Stimulated activated CD4-positive, alpha-beta T cell treated with anti-CD3 and anti-CD28 coated beads, Interleukin-4, amount 100 ng/mL, for 1 hour (primary cell): ENCODE measurements around the gene ATRIP.
A peak's percentile ranks its signal among the peaks of the same experiment; 100 is the strongest.

Experiments used
- DNase-seq: peaks from one replicate; pipeline ENCODE4 v3.0.0-alpha.2; 2020

Gene ATRIP

DNA sequence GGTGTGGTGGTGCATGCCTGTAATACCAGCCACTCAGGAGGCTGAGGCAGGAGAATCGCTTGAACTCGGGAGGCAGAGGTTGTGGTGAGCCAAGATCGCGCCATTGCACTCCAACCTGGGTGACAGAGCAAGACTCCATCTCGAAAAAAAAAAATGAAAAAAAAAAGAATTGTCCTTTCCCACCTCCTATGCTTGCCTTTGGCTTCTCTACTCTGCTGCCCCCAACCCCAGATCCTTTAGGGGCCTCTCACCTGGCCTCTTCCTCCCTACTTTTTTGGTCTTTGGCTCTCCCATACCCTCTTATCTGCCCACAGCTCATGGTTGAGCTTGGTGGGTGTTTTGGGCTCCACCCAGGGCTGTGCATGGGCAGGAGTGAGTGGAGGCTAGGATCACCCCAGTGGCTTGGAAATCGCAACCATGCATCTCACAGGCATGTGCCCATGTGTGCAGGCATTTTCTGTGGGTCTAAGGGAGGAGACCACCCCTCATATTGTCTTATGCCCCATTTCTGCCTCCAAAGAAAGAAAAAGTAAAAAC is 59.5 kb downstream of the ATRIP start:
- no peak for DNase-seq

DNA sequence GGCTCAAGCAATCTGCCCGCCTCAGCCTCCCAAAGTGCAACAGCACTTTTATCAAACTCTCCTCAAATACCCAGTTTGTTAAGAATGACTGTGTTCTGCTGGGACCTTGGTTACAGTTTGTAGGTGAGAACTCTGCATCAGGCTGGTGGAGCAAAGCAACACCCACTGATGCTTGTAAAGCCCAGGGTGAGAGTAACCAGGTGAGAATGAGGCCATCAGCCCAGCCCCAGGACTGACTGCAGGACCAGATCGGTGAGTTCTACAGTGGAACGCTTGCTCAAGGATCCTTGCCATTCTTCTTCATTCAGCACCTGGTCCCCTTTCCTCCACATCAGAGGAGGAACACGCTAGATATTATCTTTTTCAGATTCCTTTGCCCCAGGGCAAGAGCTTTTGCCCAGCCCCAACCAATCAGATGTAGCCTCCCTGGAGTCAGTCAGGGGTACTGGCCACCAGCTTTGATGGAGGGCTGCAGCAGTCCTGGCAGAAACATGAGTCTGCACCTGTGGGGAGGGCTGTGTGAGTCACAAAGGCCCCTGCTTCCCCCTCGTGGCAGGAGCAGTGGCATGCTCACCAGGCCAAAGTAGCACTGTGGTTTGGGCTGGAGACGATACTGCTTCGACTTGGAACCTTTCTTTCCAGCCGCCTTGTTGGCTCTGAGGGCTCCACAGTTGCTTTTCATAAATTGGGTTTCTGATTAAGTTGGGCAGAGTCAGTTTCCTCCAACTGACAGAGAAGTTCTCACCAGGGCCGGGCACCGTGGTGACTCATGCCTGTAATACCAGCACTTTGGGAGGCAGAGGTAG is 60.9 kb downstream of the ATRIP start:
- DNase-seq: peak; percentile 66

DNA sequence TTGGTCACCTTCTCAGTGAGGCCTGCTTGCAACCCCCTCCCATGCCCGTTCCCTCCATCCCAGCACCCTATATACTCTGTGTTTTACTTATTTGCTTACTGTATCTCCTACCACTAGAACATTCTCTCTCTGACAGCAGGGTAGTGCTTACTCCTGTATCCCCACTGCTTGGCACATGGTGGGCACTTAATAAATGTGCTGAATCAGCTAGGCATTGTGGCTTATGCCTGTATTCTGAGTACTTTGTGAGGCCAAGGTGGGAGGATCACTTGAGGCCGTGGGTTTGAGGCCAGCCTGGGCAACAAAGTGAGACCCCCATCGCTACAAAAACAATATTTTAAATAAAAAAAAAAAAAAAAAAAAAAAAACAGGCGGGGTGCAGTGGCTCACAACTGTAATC is 65.0 kb downstream of the ATRIP start:
- no peak for DNase-seq

DNA sequence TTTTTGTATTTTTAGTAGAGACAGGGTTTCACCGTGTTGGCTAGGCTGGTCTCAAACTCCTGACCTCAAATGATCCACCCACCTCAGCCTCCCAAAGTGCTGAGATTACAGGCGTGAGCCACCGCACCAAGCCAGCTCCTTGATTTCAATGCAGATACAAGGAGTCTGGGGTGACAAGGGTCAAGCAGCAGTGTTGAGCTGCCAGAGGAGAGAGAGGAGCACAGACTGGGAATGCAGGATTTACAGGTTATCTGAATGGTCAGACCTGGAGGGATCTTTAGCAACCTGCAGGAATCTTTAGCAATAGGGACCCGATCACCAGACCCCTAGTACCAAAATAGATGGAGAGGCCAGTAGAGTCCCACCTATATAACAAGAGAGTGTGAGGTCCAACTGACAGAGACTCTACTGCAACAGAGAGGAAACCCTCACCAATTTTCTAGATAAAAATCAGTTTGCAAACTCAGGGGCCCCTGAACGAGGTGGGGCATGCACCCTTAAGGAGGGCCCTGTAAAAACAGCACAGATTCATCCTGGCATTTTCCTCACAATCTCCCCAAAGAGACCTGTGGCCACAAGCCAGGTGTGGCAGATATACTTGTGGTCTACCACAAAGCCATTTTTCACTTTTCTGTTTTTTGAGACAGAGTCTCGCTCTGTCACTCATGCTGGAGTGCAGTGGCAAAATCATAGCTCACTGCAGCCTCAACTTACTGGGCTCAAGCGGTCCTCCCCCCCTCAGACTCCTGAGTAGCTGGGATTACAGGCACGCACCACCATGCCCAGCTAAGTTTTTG is 68.1 kb downstream of the ATRIP start:
- no peak for DNase-seq
